Central memory CD4-positive, alpha-beta T cell (primary cell): ENCODE results near the gene HOXA10.

Experiments used
- DNase-seq: peaks from one replicate; pipeline ENCODE4 v3.0.0; 2022

Gene HOXA10

GRCh38 chr7:27128034-27128433, 46.1 kb downstream of the HOXA10 start:
- DNase-seq: no peak

- DNase-seq: no peak
These were observed 47.4 kb downstream of the HOXA10 start for GRCh38 chr7:27126596-27127327.

GRCh38 chr7:27125986-27126394, 48.1 kb downstream of the HOXA10 start:
- DNase-seq: no peak

- no peak for DNase-seq
These were observed 49.0 kb downstream of the HOXA10 start for GRCh38 chr7:27124902-27125689.

- no peak for DNase-seq
These were observed 49.8 kb downstream of the HOXA10 start for GRCh38 chr7:27124096-27124901.

- no peak for DNase-seq
These were observed 50.6 kb downstream of the HOXA10 start for GRCh38 chr7:27123477-27124053.

- no peak for DNase-seq
These were observed 51.1 kb downstream of the HOXA10 start for GRCh38 chr7:27123007-27123476.

GRCh38 chr7:27122077-27122910, 51.8 kb downstream of the HOXA10 start:
- DNase-seq: no peak

GRCh38 chr7:27121684-27122076, 52.4 kb downstream of the HOXA10 start:
- DNase-seq: no peak
